Measurements from ENCODE around the gene KDM6A.

The KDM6A gene

DNA sequence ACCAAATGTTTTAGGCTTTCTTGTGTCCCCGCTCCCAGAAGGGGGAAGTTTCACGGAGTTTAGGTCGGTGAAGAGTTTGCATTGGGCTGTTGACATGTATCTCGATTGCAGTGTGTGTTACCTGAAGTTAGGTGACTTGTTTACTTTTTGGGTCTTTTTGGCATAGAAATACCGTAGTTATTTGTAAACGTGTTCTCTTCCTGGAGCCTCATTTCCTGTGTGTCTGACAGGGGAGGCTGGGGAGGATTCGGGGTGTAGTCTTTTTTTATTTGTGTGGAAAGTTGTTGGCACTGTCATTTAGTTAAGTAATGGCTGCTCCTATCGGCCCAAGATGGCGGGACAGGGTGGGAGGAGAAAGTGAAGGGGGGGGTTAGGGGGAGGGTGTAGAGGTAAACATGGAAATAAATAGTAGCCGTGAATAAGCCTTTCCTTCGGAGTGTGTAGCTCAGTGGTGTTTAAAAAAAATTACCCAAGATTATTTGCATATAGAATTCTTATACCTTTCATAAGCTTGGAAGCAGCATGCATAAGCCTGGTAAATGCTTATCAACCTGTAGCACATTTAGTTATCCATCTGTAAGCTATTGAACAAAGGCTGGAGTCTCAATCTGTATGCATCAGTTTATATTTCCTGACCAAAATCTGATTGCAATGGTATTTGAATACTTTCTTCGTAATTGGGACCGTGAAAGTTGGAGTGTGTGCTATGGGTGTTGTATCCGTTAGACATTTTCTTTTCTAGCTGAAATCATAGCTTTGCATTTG, 1.6 kb downstream of the KDM6A start:
- Histone ChIP-seq H3K4me2 (ENCODE audit: low read length) (peak overlapping the region; percentile 75), H4K12ac (ENCODE audit: low read depth, low read length) (no peak overlapping the region), H3K27ac (ENCODE audit: low read depth, low read length) (peak overlapping the region; percentile 94), H2AK5ac (ENCODE audit: low read length) (no peak overlapping the region), H3K23ac (ENCODE audit: low read length) (no peak overlapping the region), H3K79me2 (ENCODE audit: control insufficient read depth, insufficient read depth, low read length, poor library complexity) (peaks cover 10% of the 10 kb centered on the region), H4K91ac (ENCODE audit: low read depth, low read length) (peak overlapping the region; percentile 77), H2AFZ (ENCODE audit: insufficient read depth, low read length, poor library complexity) (no peak overlapping the region), H3K4me3 (ENCODE audit: low read depth, low read length) (peak overlapping the region; percentile 86), H3K79me1 (ENCODE audit: low read length) (peaks cover 17% of the 10 kb centered on the region), H2BK5ac (ENCODE audit: low read depth, low read length, poor library complexity) (no peak overlapping the region), H3K4me1 (ENCODE audit: control insufficient read depth in 1 of 2, insufficient read depth in 2 of 2, low read length in 2 of 2) (peaks cover 2% of the 10 kb centered on the region in 2 experiments), H3K9ac (ENCODE audit: low read length) (peak overlapping the region; percentile 91), H3K36me3 (ENCODE audit: control insufficient read depth in 1 of 2, insufficient read depth in 2 of 2, low read length in 2 of 2) (no peaks in the 10 kb centered on the region), H2BK120ac (ENCODE audit: insufficient read depth, low read length, poor library complexity) (no peak overlapping the region), H3K27me3 (ENCODE audit: insufficient read depth, low read length) (no peaks in the 10 kb centered on the region), H3K9me3 (ENCODE audit: insufficient read depth, low read depth, low read length) (no peaks in the 10 kb centered on the region), H3K4ac (ENCODE audit: low read depth, low read length) (peak overlapping the region; percentile 36), H2BK12ac (ENCODE audit: low read length) (no peak overlapping the region), H3K14ac (ENCODE audit: low read length) (no peak overlapping the region), H3K18ac (ENCODE audit: low read length) (no peak overlapping the region), H4K8ac (ENCODE audit: low read depth, low read length) (no peak overlapping the region)
- peak in 1 of 2 donors; percentile 55 for DNase-seq
- no CpG with 5 or more reads among the region's 14 CpGs for WGBS (ENCODE audit: extremely low coverage, insufficient coverage, insufficient read length)

DNA sequence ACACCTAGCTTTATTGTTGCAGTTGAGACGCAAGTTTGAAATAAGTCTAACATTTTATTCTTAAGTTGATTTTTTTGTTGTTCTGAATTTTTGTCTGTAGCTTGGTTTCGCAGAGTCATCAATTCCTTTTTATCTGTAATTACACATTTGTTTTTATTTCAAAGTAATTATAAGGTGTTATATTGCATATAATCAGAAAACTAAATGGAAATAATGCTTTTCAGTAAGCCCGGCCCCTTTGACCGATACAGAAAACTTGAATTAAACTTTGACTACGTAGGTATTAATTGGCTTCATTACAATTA, 2.1 kb downstream of the KDM6A start:
- Histone ChIP-seq H3K79me2 (ENCODE audit: control insufficient read depth, insufficient read depth, low read length, poor library complexity) (peaks cover 10% of the 10 kb centered on the region), H3K23ac (ENCODE audit: low read length) (no peak overlapping the region), H3K4me1 (ENCODE audit: control insufficient read depth in 1 of 2, insufficient read depth in 2 of 2, low read length in 2 of 2) (peaks cover 2% of the 10 kb centered on the region in 2 experiments), H2BK12ac (ENCODE audit: low read length) (no peak overlapping the region), H3K14ac (ENCODE audit: low read length) (no peak overlapping the region), H2BK120ac (ENCODE audit: insufficient read depth, low read length, poor library complexity) (no peak overlapping the region), H2AFZ (ENCODE audit: insufficient read depth, low read length, poor library complexity) (no peak overlapping the region), H4K91ac (ENCODE audit: low read depth, low read length) (no peak overlapping the region), H2AK5ac (ENCODE audit: low read length) (no peak overlapping the region), H4K8ac (ENCODE audit: low read depth, low read length) (no peak overlapping the region), H3K4me3 (ENCODE audit: low read depth, low read length) (no peak overlapping the region), H3K27me3 (ENCODE audit: insufficient read depth, low read length) (no peaks in the 10 kb centered on the region), H3K4me2 (ENCODE audit: low read length) (peak overlapping the region; percentile 75), H3K9ac (ENCODE audit: low read length) (no peak overlapping the region), H3K18ac (ENCODE audit: low read length) (no peak overlapping the region), H3K4ac (ENCODE audit: low read depth, low read length) (peak overlapping the region; percentile 36), H3K9me3 (ENCODE audit: insufficient read depth, low read depth, low read length) (no peaks in the 10 kb centered on the region), H3K36me3 (ENCODE audit: control insufficient read depth in 1 of 2, insufficient read depth in 2 of 2, low read length in 2 of 2) (no peaks in the 10 kb centered on the region), H3K79me1 (ENCODE audit: low read length) (peaks cover 17% of the 10 kb centered on the region), H4K12ac (ENCODE audit: low read depth, low read length) (no peak overlapping the region), H3K27ac (ENCODE audit: low read depth, low read length) (no peak overlapping the region), H2BK5ac (ENCODE audit: low read depth, low read length, poor library complexity) (no peak overlapping the region)
- no CpG with 5 or more reads among the region's 5 CpGs for WGBS (ENCODE audit: extremely low coverage, insufficient coverage, insufficient read length)
- DNase-seq: no peak

DNA sequence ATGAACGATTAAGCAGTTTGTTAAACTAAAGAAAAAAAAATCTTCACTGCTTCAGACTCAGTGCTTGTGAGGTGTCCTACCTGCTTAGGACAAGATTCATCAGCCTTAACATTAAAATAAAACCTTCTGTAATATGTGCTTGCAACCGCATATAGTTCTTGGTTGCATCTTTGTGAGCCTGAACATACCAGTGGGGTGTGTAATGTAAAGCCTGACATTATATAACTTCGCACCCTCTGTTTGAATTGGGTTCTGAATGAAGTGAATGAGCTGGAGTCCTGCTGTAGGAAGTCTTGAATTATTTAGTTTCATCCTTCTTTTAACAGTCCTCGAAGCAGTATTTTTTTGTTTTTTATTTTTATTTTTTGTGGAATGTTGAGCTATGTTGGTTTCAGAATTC, 3.1 kb downstream of the KDM6A start:
- no peak overlapping the region for H3K18ac ChIP-seq (ENCODE audit: low read length)
- no peak overlapping the region for H2BK5ac ChIP-seq (ENCODE audit: low read depth, low read length, poor library complexity)
- H2BK120ac ChIP-seq (ENCODE audit: insufficient read depth, low read length, poor library complexity): no peak overlapping the region
- WGBS (ENCODE audit: extremely low coverage, insufficient coverage, insufficient read length): no CpG with 5 or more reads among the region's 4 CpGs
- H2BK12ac ChIP-seq (ENCODE audit: low read length): no peak overlapping the region
- no peaks in the 10 kb centered on the region for H3K27me3 ChIP-seq (ENCODE audit: insufficient read depth, low read length)
- DNase-seq: peak in 1 of 2 donors; percentile 31
- peaks cover 17% of the 10 kb centered on the region for H3K79me1 ChIP-seq (ENCODE audit: low read length)
- no peak overlapping the region for H2AFZ ChIP-seq (ENCODE audit: insufficient read depth, low read length, poor library complexity)
- H4K91ac ChIP-seq (ENCODE audit: low read depth, low read length): no peak overlapping the region
- no peak overlapping the region for H4K8ac ChIP-seq (ENCODE audit: low read depth, low read length)
- no peaks in the 10 kb centered on the region for H3K36me3 ChIP-seq (ENCODE audit: control insufficient read depth in 1 of 2, insufficient read depth in 2 of 2, low read length in 2 of 2)
- H3K27ac ChIP-seq (ENCODE audit: low read depth, low read length): no peak overlapping the region
- H3K9ac ChIP-seq (ENCODE audit: low read length): no peak overlapping the region
- no peak overlapping the region for H3K4ac ChIP-seq (ENCODE audit: low read depth, low read length)
- H3K4me3 ChIP-seq (ENCODE audit: low read depth, low read length): no peak overlapping the region
- H3K9me3 ChIP-seq (ENCODE audit: insufficient read depth, low read depth, low read length): no peaks in the 10 kb centered on the region
- no peak overlapping the region for H3K14ac ChIP-seq (ENCODE audit: low read length)
- H3K79me2 ChIP-seq (ENCODE audit: control insufficient read depth, insufficient read depth, low read length, poor library complexity): peaks cover 10% of the 10 kb centered on the region
- no peak overlapping the region for H3K23ac ChIP-seq (ENCODE audit: low read length)
- no peak overlapping the region for H2AK5ac ChIP-seq (ENCODE audit: low read length)
- no peak overlapping the region for H4K12ac ChIP-seq (ENCODE audit: low read depth, low read length)
- no peak overlapping the region for H3K4me2 ChIP-seq (ENCODE audit: low read length)
- H3K4me1 ChIP-seq (ENCODE audit: control insufficient read depth in 1 of 2, insufficient read depth in 2 of 2, low read length in 2 of 2): peaks cover 1 to 2% of the 10 kb centered on the region in 2 experiments

DNA sequence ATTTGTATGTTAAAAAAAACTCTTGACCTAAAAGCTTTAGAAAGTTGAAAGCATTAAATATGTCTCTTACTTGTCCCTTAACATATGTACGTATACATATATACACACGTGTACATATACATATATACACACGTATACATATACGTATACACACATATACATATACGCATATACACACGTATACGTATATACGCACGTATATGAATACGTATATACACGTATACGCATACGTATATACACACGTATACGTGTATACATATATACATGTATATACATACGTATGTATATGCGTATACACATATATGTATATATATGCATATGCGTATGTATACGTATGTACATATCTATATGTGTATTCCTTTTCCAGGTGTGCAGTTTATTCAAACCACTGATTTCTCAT, 3.8 kb downstream of the KDM6A start:
- H3K79me1 ChIP-seq (ENCODE audit: low read length): peaks cover 17% of the 10 kb centered on the region
- no peak overlapping the region for H2AK5ac ChIP-seq (ENCODE audit: low read length)
- no peak for DNase-seq
- H4K91ac ChIP-seq (ENCODE audit: low read depth, low read length): no peak overlapping the region
- H3K4me2 ChIP-seq (ENCODE audit: low read length): no peak overlapping the region
- no CpG with 5 or more reads among the region's 19 CpGs for WGBS (ENCODE audit: extremely low coverage, insufficient coverage, insufficient read length)
- peaks cover 10% of the 10 kb centered on the region for H3K79me2 ChIP-seq (ENCODE audit: control insufficient read depth, insufficient read depth, low read length, poor library complexity)
- H3K27ac ChIP-seq (ENCODE audit: low read depth, low read length): no peak overlapping the region
- H2BK120ac ChIP-seq (ENCODE audit: insufficient read depth, low read length, poor library complexity): no peak overlapping the region
- no peak overlapping the region for H3K9ac ChIP-seq (ENCODE audit: low read length)
- H3K18ac ChIP-seq (ENCODE audit: low read length): no peak overlapping the region
- H4K8ac ChIP-seq (ENCODE audit: low read depth, low read length): no peak overlapping the region
- H3K9me3 ChIP-seq (ENCODE audit: insufficient read depth, low read depth, low read length): no peaks in the 10 kb centered on the region
- H3K14ac ChIP-seq (ENCODE audit: low read length): no peak overlapping the region
- no peaks in the 10 kb centered on the region for H3K27me3 ChIP-seq (ENCODE audit: insufficient read depth, low read length)
- no peaks in the 10 kb centered on the region for H3K36me3 ChIP-seq (ENCODE audit: control insufficient read depth in 1 of 2, insufficient read depth in 2 of 2, low read length in 2 of 2)
- H4K12ac ChIP-seq (ENCODE audit: low read depth, low read length): no peak overlapping the region
- no peak overlapping the region for H3K4ac ChIP-seq (ENCODE audit: low read depth, low read length)
- no peak overlapping the region for H3K4me3 ChIP-seq (ENCODE audit: low read depth, low read length)
- no peak overlapping the region for H2BK12ac ChIP-seq (ENCODE audit: low read length)
- H2BK5ac ChIP-seq (ENCODE audit: low read depth, low read length, poor library complexity): no peak overlapping the region
- H3K4me1 ChIP-seq (ENCODE audit: control insufficient read depth in 1 of 2, insufficient read depth in 2 of 2, low read length in 2 of 2): no peaks in the 10 kb centered on the region
- no peak overlapping the region for H3K23ac ChIP-seq (ENCODE audit: low read length)
- H2AFZ ChIP-seq (ENCODE audit: insufficient read depth, low read length, poor library complexity): no peak overlapping the region

Measured in trophoblast cell (in vitro differentiated cells and primary cell).